Duodenal mucosa (tissue), 2 donors: ENCODE data around the gene MAN2B2.

Experiments used
- H3K27ac ChIP-seq: one replicate; pipeline ENCODE4 v1.7.0; 2013; ENCODE audit warnings: low read depth, low read length
- H3K27me3 ChIP-seq, 2 donors: one replicate each; pipeline ENCODE4 v1.7.0; 2013; ENCODE audit warnings: low read length in 2 of 2, control low read depth in 1 of 2; ENCODE audit not compliant: insufficient read depth in 2 of 2, control insufficient read depth in 1 of 2
- H3K36me3 ChIP-seq, 2 donors: one replicate each; pipeline ENCODE4 v1.7.0; 2013; ENCODE audit warnings: low read length in 2 of 2, control low read depth in 1 of 2; ENCODE audit not compliant: insufficient read depth in 2 of 2, control insufficient read depth in 1 of 2
- H3K4me1 ChIP-seq, 2 donors: one replicate each; pipeline ENCODE4 v1.7.0; 2013; ENCODE audit warnings: low read length in 2 of 2, control low read depth in 1 of 2; ENCODE audit not compliant: insufficient read depth in 2 of 2, control insufficient read depth in 1 of 2
- H3K4me3 ChIP-seq, 2 donors: one replicate each; pipeline ENCODE4 v1.7.0; 2013; ENCODE audit warnings: low read length in 2 of 2, low read depth in 1 of 2
- H3K9ac ChIP-seq, 2 donors: one replicate each; pipeline ENCODE4 v1.7.0; 2013; ENCODE audit warnings: low read length in 2 of 2, low read depth in 1 of 2
- H3K9me3 ChIP-seq, 2 donors: one replicate each; pipeline ENCODE4 v1.7.0; 2013; ENCODE audit warnings: low read length in 2 of 2, control low read depth in 1 of 2; ENCODE audit not compliant: control insufficient read depth in 1 of 2

Gene MAN2B2

DNA sequence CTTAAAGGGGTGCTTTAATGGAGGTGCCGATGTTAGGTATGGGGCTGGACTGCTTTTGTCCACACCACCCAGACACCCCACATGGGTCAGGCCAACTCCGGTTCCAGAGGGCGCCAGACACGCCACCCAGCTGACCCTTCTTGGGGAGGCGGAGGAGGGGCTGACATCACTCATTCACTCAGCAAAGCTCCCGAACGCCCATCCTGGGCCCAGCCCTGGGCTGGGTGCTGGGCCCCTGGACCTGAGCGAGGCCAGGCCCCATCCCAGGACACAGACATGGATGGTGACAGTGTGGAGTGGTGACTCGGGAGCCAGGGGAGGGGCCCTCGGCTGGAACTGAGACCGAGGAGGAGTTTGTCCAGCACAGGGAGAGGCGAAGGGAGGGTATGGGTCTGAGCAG, 28.1 kb downstream of the MAN2B2 start:
- Histone ChIP-seq H3K27me3 (no peaks in the 10 kb centered on the region), H3K4me1 (no peaks in the 10 kb centered on the region), H3K9me3 (peaks cover 4 to 7% of the 10 kb centered on the region in 2 donors), H3K4me3 (no peak overlapping the region), H3K27ac (no peak overlapping the region), H3K36me3 (peaks cover 25 to 61% of the 10 kb centered on the region in 2 donors), H3K9ac (no peak overlapping the region)

- Histone ChIP-seq H3K9me3 (peaks cover 4 to 7% of the 10 kb centered on the region in 2 donors), H3K27me3 (no peaks in the 10 kb centered on the region), H3K4me3 (no peak overlapping the region), H3K9ac (no peak overlapping the region), H3K4me1 (no peaks in the 10 kb centered on the region), H3K36me3 (peaks cover 18 to 70% of the 10 kb centered on the region in 2 donors), H3K27ac (no peak overlapping the region)
Measured at GRCh38 chr4:6605114-6605513, 30.1 kb downstream of the MAN2B2 start.

DNA sequence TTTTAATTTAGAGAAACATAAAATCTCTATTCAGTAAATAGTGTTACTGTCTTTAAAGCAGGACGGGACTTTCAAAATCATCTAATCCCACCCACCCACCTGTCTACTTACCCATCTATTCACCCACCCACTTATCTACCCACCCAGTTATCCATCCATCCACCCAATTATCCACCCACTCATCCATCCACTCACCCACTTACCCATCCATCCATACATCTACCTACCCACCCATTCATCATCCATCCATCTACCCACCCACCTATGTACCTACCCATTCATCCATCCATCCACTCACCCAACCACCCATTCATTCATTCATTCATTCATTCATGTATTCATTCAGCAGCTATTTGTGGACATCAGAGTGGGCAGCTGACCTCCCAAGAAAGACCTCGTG, 30.6 kb downstream of the MAN2B2 start:
- Histone ChIP-seq H3K27me3 (no peaks in the 10 kb centered on the region), H3K36me3 (peaks cover 18 to 67% of the 10 kb centered on the region in 2 donors), H3K4me1 (no peaks in the 10 kb centered on the region), H3K9ac (no peak overlapping the region), H3K27ac (no peak overlapping the region), H3K4me3 (no peak overlapping the region), H3K9me3 (peaks cover 4 to 7% of the 10 kb centered on the region in 2 donors)

- Histone ChIP-seq H3K27ac (no peak overlapping the region), H3K4me3 (no peak overlapping the region), H3K27me3 (no peaks in the 10 kb centered on the region), H3K9me3 (peaks cover 4 to 7% of the 10 kb centered on the region in 2 donors), H3K4me1 (no peaks in the 10 kb centered on the region), H3K9ac (no peak overlapping the region), H3K36me3 (peaks cover 19 to 69% of the 10 kb centered on the region in 2 donors)
Measured at GRCh38 chr4:6606465-6607235, 31.7 kb downstream of the MAN2B2 start.

- Histone ChIP-seq H3K36me3 (peaks cover 22 to 67% of the 10 kb centered on the region in 2 donors), H3K27ac (no peak overlapping the region), H3K9me3 (peaks cover 4 to 7% of the 10 kb centered on the region in 2 donors), H3K27me3 (no peaks in the 10 kb centered on the region), H3K4me1 (no peaks in the 10 kb centered on the region), H3K4me3 (no peak overlapping the region), H3K9ac (no peak overlapping the region)
Measured at GRCh38 chr4:6607368-6608055, 32.5 kb downstream of the MAN2B2 start.

GRCh38 chr4:6608758-6609414, 33.9 kb downstream of the MAN2B2 start:
- Histone ChIP-seq H3K27me3 (no peaks in the 10 kb centered on the region), H3K4me1 (no peaks in the 10 kb centered on the region), H3K9ac (no peak overlapping the region), H3K9me3 (peaks cover 4 to 7% of the 10 kb centered on the region in 2 donors), H3K36me3 (peaks cover 27 to 72% of the 10 kb centered on the region in 2 donors), H3K4me3 (no peak overlapping the region), H3K27ac (no peak overlapping the region)

DNA sequence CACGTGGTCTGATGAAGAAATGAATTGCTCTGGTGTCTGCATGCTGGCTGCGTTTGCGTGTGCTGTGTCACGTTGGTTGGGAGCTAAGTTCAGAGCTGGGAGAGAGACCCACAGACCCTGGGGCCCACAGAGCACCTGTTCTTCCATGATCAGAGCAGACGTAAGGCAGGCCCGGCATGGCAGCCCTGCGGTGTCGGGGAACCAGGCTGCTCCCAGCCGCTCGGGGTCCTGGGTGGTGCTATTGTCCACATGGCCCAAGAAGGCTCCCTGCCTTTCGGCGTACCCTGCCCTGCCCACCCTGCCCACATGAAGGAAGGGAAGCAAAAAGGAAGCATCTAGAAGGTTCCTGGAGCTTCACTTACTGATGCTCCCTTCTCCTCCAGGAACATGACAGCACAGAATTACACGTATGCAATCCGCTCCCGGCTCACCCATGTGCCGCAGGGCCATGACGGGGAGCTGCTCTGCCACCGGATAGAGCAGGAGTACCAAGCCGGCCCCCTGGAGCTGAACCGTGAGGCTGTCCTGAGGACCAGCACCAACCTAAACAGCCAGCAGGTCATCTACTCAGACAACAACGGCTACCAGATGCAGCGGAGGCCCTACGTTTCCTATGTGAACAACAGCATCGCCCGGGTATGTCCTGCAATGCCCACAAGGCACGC, 34.6 kb downstream of the MAN2B2 start:
- H3K27ac ChIP-seq = no peak overlapping the region
- H3K36me3 ChIP-seq = peaks cover 27 to 78% of the 10 kb centered on the region in 2 donors
- no peaks in the 10 kb centered on the region for H3K4me1 ChIP-seq
- peaks cover 4 to 7% of the 10 kb centered on the region in 2 donors for H3K9me3 ChIP-seq
- H3K4me3 ChIP-seq = no peak overlapping the region
- H3K27me3 ChIP-seq = no peaks in the 10 kb centered on the region
- H3K9ac ChIP-seq = no peak overlapping the region

DNA sequence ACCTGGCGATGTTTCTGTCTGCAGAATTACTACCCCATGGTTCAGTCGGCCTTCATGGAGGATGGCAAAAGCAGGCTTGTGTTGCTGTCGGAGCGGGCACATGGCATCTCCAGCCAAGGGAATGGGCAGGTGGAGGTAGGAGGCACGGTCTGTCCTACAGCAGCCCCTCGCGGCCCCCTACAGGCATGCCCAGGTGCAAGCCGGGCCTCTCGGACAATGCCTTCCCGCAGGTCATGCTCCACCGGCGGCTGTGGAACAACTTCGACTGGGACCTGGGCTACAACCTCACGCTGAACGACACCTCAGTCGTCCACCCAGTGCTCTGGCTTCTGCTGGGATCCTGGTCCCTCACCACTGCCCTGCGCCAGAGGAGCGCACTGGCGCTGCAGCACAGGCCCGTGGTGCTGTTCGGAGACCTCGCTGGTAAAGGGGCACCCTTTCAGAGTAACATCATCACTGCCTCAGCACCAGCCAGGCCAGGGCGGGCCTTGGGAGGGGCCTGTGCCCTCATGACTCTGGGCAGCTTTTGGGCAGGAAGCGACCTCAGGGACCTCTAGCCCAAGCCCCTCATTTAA, 36.0 kb downstream of the MAN2B2 start:
- H3K9me3 ChIP-seq = no peaks in the 10 kb centered on the region
- no peaks in the 10 kb centered on the region for H3K4me1 ChIP-seq
- H3K27me3 ChIP-seq = no peaks in the 10 kb centered on the region
- H3K27ac ChIP-seq = no peak overlapping the region
- no peak overlapping the region for H3K4me3 ChIP-seq
- H3K9ac ChIP-seq = no peak overlapping the region
- peaks cover 22 to 70% of the 10 kb centered on the region in 2 donors for H3K36me3 ChIP-seq

DNA sequence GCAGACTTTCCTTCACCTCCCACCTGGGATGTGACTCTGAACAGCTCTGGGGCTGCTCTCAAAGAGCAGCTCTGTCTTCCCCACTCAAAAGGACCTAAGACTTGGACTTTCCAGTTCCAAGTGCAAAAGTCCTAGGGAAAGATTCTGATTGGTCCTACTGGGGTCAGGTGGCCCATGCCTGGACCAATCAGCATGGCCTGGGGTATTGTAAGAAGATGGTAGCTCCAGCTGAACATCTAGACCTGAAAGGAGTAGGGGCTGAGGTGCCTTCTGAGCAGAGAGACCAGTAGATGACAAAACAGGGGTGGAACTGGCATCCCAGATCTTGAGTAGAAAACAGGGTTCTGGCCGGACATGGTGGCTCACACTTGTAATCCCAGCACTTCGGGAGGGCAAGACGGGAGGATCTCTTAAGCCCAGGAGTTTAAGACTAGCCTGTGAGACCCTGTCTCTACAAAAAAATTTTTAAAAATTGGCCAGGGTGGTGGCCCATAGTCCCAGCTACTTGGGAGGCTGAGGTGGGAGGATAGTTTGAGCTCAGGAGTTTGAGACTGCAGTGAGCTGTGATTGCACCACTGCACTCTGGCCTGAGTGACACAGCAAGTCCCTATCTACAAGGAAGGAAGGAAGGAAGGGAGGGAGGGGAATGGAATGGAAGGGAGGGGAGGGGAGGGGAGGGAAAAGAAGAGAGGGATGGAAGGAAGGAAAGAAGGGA, 38.1 kb downstream of the MAN2B2 start:
- H3K9ac ChIP-seq = no peak overlapping the region

More for the DNA sequence above, 38.1 kb downstream of the MAN2B2 start:
- Histone ChIP-seq H3K4me3 (no peak overlapping the region), H3K27ac (no peak overlapping the region), H3K27me3 (no peaks in the 10 kb centered on the region), H3K9me3 (no peaks in the 10 kb centered on the region), H3K36me3 (peaks cover 35 to 68% of the 10 kb centered on the region in 2 donors), H3K4me1 (no peaks in the 10 kb centered on the region)
